Heart left ventricle (tissue), 16 donors: Measurements from ENCODE around the gene FYN. TPM values are rescaled to one million over a fixed set of nuclear protein-coding genes. Genes with fewer than 3 reads are reported as not detected.

Experiments used
- ATAC-seq, 4 donors: fragments of 200-7000 bp; cut with Tn5 transposase; one replicate each; pipeline ENCODE4 v1.9.1; 2020 to 2022; ENCODE audit warnings: moderate library complexity in 4 of 4, mild to moderate bottlenecking in 3 of 4, moderate number of reproducible peaks in 1 of 4
- DNase-seq, 5 donors: peaks; one replicate each; pipeline ENCODE4 v3.0.0-alpha.2; 2020
- H3K27ac ChIP-seq, 12 donors: fragments of 200-600 bp; sonication (generic) in 4 of 12; one replicate each; pipeline versions ENCODE4 v1.5.0 to v1.8.0; 2016 to 2022; ENCODE audit warnings: mild to moderate bottlenecking in 2 of 12
- H3K27me3 ChIP-seq, 9 donors: fragments of 200-600 bp; sonication (generic) in 2 of 9; one replicate each; pipeline versions ENCODE4 v1.5.1 to v1.8.0; 2016 to 2022; ENCODE audit warnings: mild to moderate bottlenecking in 3 of 9
- H3K36me3 ChIP-seq, 9 donors: fragments of 200-600 bp; sonication (generic) in 2 of 9; one replicate each; pipeline versions ENCODE4 v1.5.0 to v1.8.0; 2018 to 2022; ENCODE audit warnings: mild to moderate bottlenecking in 2 of 9
- H3K4me1 ChIP-seq, 12 donors: fragments of 200-600 bp; sonication (generic) in 4 of 12; one replicate each; pipeline versions ENCODE4 v1.5.0 to v1.8.0; 2016 to 2022; ENCODE audit warnings: mild to moderate bottlenecking in 3 of 12
- H3K4me3 ChIP-seq, 12 donors: fragments of 200-600 bp; sonication (generic) in 4 of 12; one replicate each; pipeline versions ENCODE4 v1.5.0 to v1.8.0; 2017 to 2022; ENCODE audit warnings: mild to moderate bottlenecking in 9 of 12, moderate library complexity in 4 of 12
- H3K9me3 ChIP-seq, 12 donors: fragments of 200-600 bp; sonication (generic) in 4 of 12; one replicate each; pipeline versions ENCODE4 v1.5.0 to v1.8.0; 2016 to 2022; ENCODE audit warnings: mild to moderate bottlenecking in 1 of 12
- POLR2A ChIP-seq, 2 donors: fragments of 450-650 bp; IDR thresholded peaks; one replicate each; pipeline ENCODE4 v1.6.1; 2017; ENCODE audit warnings: antibody characterized with exemption in 2 of 2, mild to moderate bottlenecking in 2 of 2, moderate library complexity in 2 of 2
- WGBS, 4 donors: extraction: QIAGEN DNeasy Blood & Tissue Kit in 2 of 4; methylation state at CpG; one replicate each; pipeline versions ENCODE4 v1.1.5 to v1.1.7; 2013 to 2018; 5-methylcytosine and 5-hydroxymethylcytosine counted together
- intact Hi-C, 10 donors: fragments of 100-400 bp; cut with DNase I; formaldehyde crosslinking; loops; one replicate each; pipeline versions ENCODE4 v1.11.1 to v1.14.2; 2022
- polyA plus RNA-seq, 2 donors: library from polyadenylated mRNA; stranded (reverse); fragments of 200-250 nt; gene quantifications; one replicate each; pipeline ENCODE4 v1.2.3, GENCODE V29; 2013
- total RNA-seq, 9 donors: library from RNA; depleted of rRNA in 2 of 9; stranded (reverse); fragments of >200 nt in 2 of 9; fragmentation: NEBNext Ultra II Directional in 3 of 9; extraction: Animal tissue kit (Norgen Biotek cat#: 25700) in 3 of 9; gene quantifications; one replicate each; pipeline versions ENCODE4 v1.1.0 to v1.2.4, GENCODE V29; 2016 to 2023
- TF ChIP-seq, protein P1 (sequence below), 12 donors: fragments of 200-600 bp; sonication (generic) in 4 of 12; IDR thresholded peaks; one replicate each; pipeline versions ENCODE4 v1.5.0 to v1.8.0; 2018 to 2022; ENCODE audit warnings: antibody characterized with exemption in 12 of 12, mild to moderate bottlenecking in 5 of 12
- donor health status: ischemic (EF 13 %, LVEDD 7.1; RV severe dilation, severe dysfunction).
- donor health status: healthy with polysubstance abuse.
- donor health status: DM: no; HTN: yes; CAD: no.
- donor health status: DM: no; HTN: no; CAD: no.
- donor health status: ischemic (EF 25% LVEDD 6.9; RV normal size, moderate dysfunction).
- donor health status: ischemic (EF 25% LVEDD 5.7; RV mildly dilated, moderate dysfunction).
- donor health status: healthy.
- donor health status: DM: yes; HTN: yes; CAD: no.
- donor health status: ischemic (EF 35%, LVEDD 5.7; RV mildly dilated, moderate dysfunction).
- donor health status: nonischemic (EF 11% LVEDD 7.7; RV severe dilation, severe dysfunction).
- donor health status: DM: yes; HTN: yes; CAD: no.
- donor health status: PGD.
- donor health status: ischemic (EF 29% LVEDD 5.4; RV normal size, mild dysfunction).
- donor health status: nonischemic (EF 23%, LVEDD 6.1; RV moderate dilation, normal function).

Gene FYN
- total and polyA plus RNA-seq, 11 donors = 14.7 to 72.4 (median 52.3) TPM

DNA sequence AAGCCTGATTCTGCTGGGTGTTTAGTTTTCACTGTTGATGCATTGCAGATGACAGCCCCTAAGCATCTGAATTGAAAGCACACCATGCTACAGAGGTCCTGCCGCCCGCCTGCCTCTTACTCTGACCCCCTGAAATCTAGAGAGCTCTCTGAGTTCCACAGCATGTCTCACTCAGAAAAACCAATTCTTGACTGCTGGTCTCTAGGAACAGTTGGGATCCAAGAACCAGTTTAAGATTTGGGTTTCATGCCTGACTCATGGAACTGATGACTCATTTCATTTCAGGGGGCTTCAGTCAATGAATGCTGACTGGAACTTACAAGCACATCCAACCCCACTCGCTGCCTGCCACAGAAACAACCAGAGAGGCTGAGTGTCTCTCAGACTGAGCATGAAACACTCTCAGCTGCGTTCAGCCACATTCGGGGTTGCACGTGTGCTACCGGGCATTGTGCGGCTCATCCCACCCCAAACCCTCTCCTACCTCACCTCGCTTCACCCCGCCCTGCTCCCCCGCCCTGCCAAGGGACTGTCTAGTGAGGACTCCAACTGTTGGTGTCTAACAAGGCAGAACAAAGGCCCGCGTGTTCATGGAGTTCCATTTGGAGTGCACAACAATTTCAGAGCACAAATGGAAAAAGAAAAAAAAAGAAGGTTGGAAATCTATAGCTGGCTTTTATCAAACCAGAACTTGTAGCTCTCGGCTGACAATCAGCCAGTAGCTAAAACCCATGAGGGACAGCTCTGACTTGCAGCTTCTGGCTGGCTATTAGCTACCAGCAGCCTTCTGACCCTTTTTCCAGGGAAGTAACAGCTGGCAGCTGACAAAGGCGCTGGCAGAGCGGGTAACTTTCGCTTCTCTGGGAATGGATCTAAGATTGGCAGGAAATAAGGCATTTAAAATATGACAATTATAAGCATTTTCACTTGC, 247.5 kb downstream of the FYN start:
- ATAC-seq (peak; percentile 63 to 78 (median 71)), DNase-seq (peak in 3 of 5 donors; percentile 53 to 55 (median 53))
- peak overlapping the region in 10 of 12 donors; percentile 7 to 53 (median 38) for H3K4me3 ChIP-seq
- WGBS, 4 donors = 52 to 54% (median 52%) methylated on average over 17 of the region's 17 CpGs
- intact Hi-C loops = loop anchor here in 2 of 10 donors (1.0 to 2.0 kb wide), 2 partner anchors 20 to 21 kb away; partner anchors contain the start of gene TRAF3IP2 (in 2 of the 2)
- H3K36me3 ChIP-seq = no peaks in the 10 kb centered on the region
- peak overlapping the region; percentile 33 to 89 (median 72) for H3K27ac ChIP-seq
- peaks cover 0 to 6% (median 0%) of the 10 kb centered on the region in 12 donors for H3K9me3 ChIP-seq
- no peak for TF ChIP-seq POLR2A (IDR thresholded peaks at IDR 0.05)
- TF ChIP-seq, protein P1, sequence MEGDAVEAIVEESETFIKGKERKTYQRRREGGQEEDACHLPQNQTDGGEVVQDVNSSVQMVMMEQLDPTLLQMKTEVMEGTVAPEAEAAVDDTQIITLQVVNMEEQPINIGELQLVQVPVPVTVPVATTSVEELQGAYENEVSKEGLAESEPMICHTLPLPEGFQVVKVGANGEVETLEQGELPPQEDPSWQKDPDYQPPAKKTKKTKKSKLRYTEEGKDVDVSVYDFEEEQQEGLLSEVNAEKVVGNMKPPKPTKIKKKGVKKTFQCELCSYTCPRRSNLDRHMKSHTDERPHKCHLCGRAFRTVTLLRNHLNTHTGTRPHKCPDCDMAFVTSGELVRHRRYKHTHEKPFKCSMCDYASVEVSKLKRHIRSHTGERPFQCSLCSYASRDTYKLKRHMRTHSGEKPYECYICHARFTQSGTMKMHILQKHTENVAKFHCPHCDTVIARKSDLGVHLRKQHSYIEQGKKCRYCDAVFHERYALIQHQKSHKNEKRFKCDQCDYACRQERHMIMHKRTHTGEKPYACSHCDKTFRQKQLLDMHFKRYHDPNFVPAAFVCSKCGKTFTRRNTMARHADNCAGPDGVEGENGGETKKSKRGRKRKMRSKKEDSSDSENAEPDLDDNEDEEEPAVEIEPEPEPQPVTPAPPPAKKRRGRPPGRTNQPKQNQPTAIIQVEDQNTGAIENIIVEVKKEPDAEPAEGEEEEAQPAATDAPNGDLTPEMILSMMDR (IDR thresholded peaks at IDR 0.05) = no peak
- no peaks in the 10 kb centered on the region for H3K27me3 ChIP-seq
- H3K4me1 ChIP-seq = peaks cover 0 to 41% (median 25%) of the 10 kb centered on the region in 12 donors

DNA sequence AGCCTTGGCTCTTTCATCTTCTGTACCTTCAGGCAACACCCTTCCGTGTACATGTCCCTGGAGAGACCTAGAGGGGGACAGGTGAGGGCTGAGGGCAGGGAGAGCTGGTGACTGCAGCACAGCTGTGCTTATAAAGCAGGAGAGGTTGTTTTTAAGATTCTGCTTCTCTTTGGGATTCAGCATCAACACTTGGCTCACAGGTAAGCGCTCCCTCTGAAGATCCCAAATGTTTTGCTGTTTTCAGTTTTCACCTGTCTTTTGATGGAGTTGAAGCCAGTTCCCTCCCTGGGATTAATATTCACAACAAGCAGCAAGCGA, 248.2 kb downstream of the FYN start:
- intact Hi-C loops = no loop called here
- Histone ChIP-seq H3K27ac (peak overlapping the region in 2 of 12 donors; percentile 74 to 77), H3K4me1 (peaks cover 0 to 46% (median 25%) of the 10 kb centered on the region in 12 donors), H3K27me3 (no peaks in the 10 kb centered on the region), H3K36me3 (no peaks in the 10 kb centered on the region), H3K9me3 (peaks cover 0 to 6% (median 0%) of the 10 kb centered on the region in 12 donors), H3K4me3 (no peak overlapping the region)
- ATAC-seq (no peak), DNase-seq (no peak)
- TF ChIP-seq, protein P1 (IDR thresholded peaks at IDR 0.05) = no peak
- TF ChIP-seq POLR2A (IDR thresholded peaks at IDR 0.05) = no peak
- WGBS, 4 donors = 93 to 98% (median 96%) methylated on average over 3 of the region's 3 CpGs

GRCh38 chr6:111624401-111625098, 248.7 kb downstream of the FYN start:
- Histone ChIP-seq H3K27me3 (no peaks in the 10 kb centered on the region), H3K9me3 (peaks cover 0 to 5% (median 0%) of the 10 kb centered on the region in 12 donors), H3K27ac (peak overlapping the region in 1 of 12 donors; percentile 77), H3K4me1 (peaks cover 0 to 49% (median 25%) of the 10 kb centered on the region in 12 donors), H3K36me3 (no peaks in the 10 kb centered on the region), H3K4me3 (no peak overlapping the region)
- intact Hi-C loops = no loop called here
- ATAC-seq = no peak
- DNase-seq = no peak
- TF ChIP-seq, protein P1 (IDR thresholded peaks at IDR 0.05) = no peak
- no peak for TF ChIP-seq POLR2A (IDR thresholded peaks at IDR 0.05)
- 77 to 85% (median 82%) methylated on average over 4 of the region's 4 CpGs for WGBS, 4 donors
